Uterine smooth muscle cell (primary cell): ENCODE results near the gene WDR47. TPM values are rescaled to one million over a fixed set of nuclear protein-coding genes. Genes with fewer than 3 reads are reported as not detected.

ENCODE experiments used
- total RNA-seq: library from RNA; depleted of rRNA; stranded (reverse); fragments of >200 nt; gene quantifications from 2 replicates; pipeline ENCODE4 v1.2.3, GENCODE V29; 2014

Gene WDR47
- 18.8 and 19.6 TPM in 2 replicates for total RNA-seq

GRCh38 chr1:109041621-109042468 is at the start of gene WDR47:
Gene WDR47, minus strand, starts transcription at chr1:109042102. Its CDS starts 18,590 bp downstream, at chr1:109023512.

DNA sequence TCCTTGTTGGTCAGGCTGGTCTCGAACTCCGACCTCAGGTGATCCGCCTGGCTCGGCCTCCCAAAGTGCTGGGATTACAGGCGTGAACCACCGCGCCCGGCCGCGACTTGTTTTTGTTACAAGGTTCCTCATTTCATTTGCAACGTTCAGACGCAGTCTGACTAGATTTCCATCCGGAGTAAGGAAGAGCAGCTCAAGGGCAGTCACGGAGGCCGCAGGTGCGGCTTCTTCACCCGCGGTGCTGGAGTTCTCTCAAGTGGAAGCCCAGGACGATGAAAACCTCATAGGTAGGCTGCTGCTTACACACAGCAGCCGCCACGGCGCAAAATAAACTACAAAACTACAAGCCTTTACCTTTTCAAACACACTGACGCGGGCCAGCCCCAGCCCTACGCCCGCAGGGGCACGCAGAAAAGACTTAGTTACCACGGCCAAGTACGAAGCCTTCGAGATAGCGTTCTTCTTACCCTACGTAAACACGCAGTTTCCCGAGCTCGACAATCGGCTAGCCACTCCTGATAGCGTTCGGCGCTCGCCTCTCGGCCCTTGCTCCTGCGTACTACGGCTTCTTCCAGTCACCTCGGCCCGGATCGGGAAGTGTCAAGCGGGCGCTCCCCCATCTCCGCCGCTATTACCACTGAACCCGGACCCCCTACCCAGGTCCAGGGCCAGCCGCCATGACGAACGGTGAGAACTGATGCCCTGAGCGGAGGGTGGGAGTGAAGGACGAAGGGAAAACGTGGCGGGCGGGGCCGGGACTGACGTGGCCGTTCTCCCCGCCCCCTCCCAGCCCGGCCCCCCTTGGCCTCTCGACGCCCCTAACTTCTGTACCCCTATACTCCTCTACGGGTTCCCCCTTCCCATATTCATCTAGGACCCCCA is 48.5 kb upstream of the WDR47 start, which contains the start of gene TMEM167B:
TSS of gene TMEM167B (plus strand) at position 569 of the 882 bp plus-strand sequence. CDS start at position 678, 109 bp downstream.

DNA sequence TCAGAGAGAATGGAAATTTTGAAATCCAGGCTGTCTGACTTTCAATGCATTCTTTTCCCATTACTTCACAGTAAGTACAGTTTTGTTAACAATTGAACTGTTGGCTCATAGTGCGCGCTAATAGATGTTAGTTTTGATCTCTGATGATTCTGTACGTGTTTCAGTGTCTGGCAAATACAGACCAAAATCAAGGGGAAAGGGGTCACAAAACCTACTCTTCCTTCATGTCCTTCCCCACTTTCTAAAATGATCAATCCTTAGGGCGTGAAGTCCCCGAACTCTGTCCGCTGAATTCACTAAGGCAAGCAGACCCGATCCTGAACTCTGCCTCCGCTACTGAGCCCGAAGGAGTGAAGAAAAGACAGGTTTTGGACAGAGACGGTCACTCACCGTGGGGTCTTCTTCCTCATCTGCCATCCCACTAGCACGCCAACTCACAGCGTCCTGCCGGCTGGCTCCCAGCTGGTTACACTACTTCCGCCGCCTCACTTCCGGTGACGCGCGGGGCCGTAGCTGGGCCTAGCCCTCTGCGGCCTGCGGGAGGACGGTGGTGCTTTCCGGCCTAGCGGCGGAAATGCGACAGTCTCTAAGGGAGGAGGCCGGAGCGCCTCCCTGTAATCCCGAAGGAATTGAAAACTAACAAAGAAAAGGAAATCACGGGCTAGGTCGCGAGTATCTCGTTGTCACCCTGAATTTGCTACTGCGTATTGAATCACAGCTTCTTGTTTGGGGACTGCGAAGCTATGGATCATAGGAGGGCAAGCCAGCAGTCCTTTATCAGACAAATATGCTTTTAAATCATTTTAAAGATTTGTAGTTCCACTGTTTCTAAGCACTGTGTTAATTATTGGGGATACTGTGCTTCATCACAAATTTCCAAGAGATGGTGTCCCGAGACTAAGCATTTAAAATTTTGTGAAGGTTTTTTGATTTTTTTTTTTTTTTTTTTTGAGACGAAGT is 33.9 kb upstream of the WDR47 start, which contains the start of gene TAF13:
TSS of gene TAF13 (minus strand) at position 473 of the 960 bp plus-strand sequence. CDS start at position 417, 56 bp downstream.

GRCh38 chr1:108963052-108963686 is 78.7 kb downstream of the WDR47 start, which contains the start of gene CLCC1:
Gene CLCC1, minus strand, starts transcription at chr1:108963484. Its CDS starts 13,047 bp downstream, at chr1:108950437.

Other genes with a start within 250 kb of the WDR47 start
- gene AKNAD1, start 185.0 kb downstream of the WDR47 start, total RNA-seq, result not detected in 2 replicates
- 32.0 and 73.8 TPM in 2 replicates for gene GPSM2, start 165.1 kb downstream of the WDR47 start, total RNA-seq
- gene CLCC1, start 78.6 kb downstream of the WDR47 start, total RNA-seq, result 53.2 and 53.7 TPM in 2 replicates
- gene TAF13, start 33.9 kb upstream of the WDR47 start, total RNA-seq, result 118 and 137 TPM in 2 replicates
- gene TMEM167B, start 48.7 kb upstream of the WDR47 start, total RNA-seq, result 24.0 and 33.6 TPM in 2 replicates
- 0.44 and 0.50 TPM in 2 replicates for gene ELAPOR1, start 72.0 kb upstream of the WDR47 start, total RNA-seq
- 424 and 510 TPM in 2 replicates for gene SARS1, start 171.8 kb upstream of the WDR47 start, total RNA-seq
- 1.00 and 3.4 TPM in 2 replicates for gene CELSR2, start 207.4 kb upstream of the WDR47 start, total RNA-seq
- gene PSRC1, start 241.0 kb upstream of the WDR47 start, total RNA-seq, result 6.4 and 17.3 TPM in 2 replicates